Measurements from ENCODE around the gene INAFM2.

DNA sequence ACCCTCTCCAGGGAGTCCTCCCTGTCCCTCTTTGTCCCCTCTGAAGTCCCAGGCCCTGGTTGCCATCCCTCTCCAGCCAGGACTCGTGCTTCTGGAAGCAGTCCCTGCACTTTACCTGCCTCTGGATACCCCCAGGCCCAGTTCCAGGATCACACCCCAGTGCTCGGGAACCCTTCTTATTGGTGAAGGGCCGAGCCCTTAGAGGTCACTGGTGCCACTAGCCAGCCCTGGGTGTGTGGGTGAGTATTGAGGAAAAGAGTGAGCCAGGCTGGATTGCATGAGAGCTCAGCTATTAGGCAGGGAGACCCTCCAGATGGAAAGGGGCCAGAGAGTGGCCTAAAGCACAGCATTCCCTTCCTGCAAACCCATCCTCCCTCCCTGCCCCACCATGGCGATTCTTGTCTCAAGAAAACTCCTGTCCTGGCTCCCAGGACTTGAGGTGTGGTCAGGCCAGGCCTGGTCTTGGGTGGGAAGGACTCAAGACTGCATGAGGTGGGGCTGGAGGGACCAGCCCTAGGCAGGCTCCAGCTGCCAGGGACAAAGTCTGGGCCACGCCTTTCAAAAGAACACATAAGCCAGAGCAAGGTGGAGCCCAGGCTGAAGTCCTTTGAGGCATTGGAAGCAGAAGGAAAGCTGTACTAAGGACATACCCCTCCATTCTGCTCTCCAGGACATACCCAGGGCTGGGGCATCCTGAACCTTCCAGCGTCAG is 22.5 kb downstream of the INAFM2 start:
- TF ChIP-seq TAF1 (IDR thresholded peaks at IDR 0.05; ENCODE audit: borderline replicate concordance, low read depth, low read length) = no peak
- TF ChIP-seq POLR2A (IDR thresholded peaks at IDR 0.05; ENCODE audit: low read depth, low read length) = no peak
- no peak for TF ChIP-seq POLR2AphosphoS5 (IDR thresholded peaks at IDR 0.05; ENCODE audit: low read depth, low read length)
